ENCODE results near the gene MFSD6.

Gene MFSD6

GRCh38 chr2:190529486-190530247 lies 121.5 kb downstream of the MFSD6 start:
- DNase-seq (ENCODE audit: low spot score), result no peak

GRCh38 chr2:190530248-190530900 lies 122.2 kb downstream of the MFSD6 start:
- no peak for DNase-seq (ENCODE audit: low spot score)

GRCh38 chr2:190532581-190532980 lies 124.4 kb downstream of the MFSD6 start:
- no peak for DNase-seq (ENCODE audit: low spot score)

- DNase-seq (ENCODE audit: low spot score), result no peak
These were observed 125.2 kb downstream of the MFSD6 start for GRCh38 chr2:190533175-190533967.

GRCh38 chr2:190533968-190534309 lies 125.8 kb downstream of the MFSD6 start:
- DNase-seq (ENCODE audit: low spot score), result no peak

GRCh38 chr2:190534310-190535120 lies 126.4 kb downstream of the MFSD6 start, which contains the start of gene NEMP2:
Gene NEMP2, minus strand, starts transcription at chr2:190534722. Its CDS starts 67 bp downstream, at chr2:190534655.
- peak; percentile 84 for DNase-seq (ENCODE audit: low spot score)

GRCh38 chr2:190535121-190535439 lies 126.9 kb downstream of the MFSD6 start:
- DNase-seq (ENCODE audit: low spot score), result no peak

GRCh38 chr2:190535586-190535985 lies 127.4 kb downstream of the MFSD6 start:
- no peak for DNase-seq (ENCODE audit: low spot score)

GRCh38 chr2:190537765-190538164 lies 129.6 kb downstream of the MFSD6 start:
- DNase-seq (ENCODE audit: low spot score), result no peak

GRCh38 chr2:190538201-190538600 lies 130.0 kb downstream of the MFSD6 start:
- DNase-seq (ENCODE audit: low spot score), result no peak

GRCh38 chr2:190540048-190540447 lies 131.9 kb downstream of the MFSD6 start:
- no peak for DNase-seq (ENCODE audit: low spot score)

GRCh38 chr2:190545093-190545492 lies 136.9 kb downstream of the MFSD6 start:
- DNase-seq (ENCODE audit: low spot score), result no peak

GRCh38 chr2:190545555-190546385 lies 137.6 kb downstream of the MFSD6 start:
- DNase-seq (ENCODE audit: low spot score), result no peak

GRCh38 chr2:190546734-190547133 lies 138.6 kb downstream of the MFSD6 start:
- no peak for DNase-seq (ENCODE audit: low spot score)

GRCh38 chr2:190547886-190548285 lies 139.7 kb downstream of the MFSD6 start:
- DNase-seq (ENCODE audit: low spot score), result no peak

- no peak for DNase-seq (ENCODE audit: low spot score)
These were observed 142.0 kb downstream of the MFSD6 start for GRCh38 chr2:190550137-190550536.
